Measurements from ENCODE around the gene CACNB1. TPM values are rescaled to one million over a fixed set of nuclear protein-coding genes. Genes with fewer than 3 reads are reported as not detected.

Gene CACNB1
- polyA plus RNA-seq, 1 of the 3 experiments (the other 2 are of a cell fraction), result 7.4 TPM

DNA sequence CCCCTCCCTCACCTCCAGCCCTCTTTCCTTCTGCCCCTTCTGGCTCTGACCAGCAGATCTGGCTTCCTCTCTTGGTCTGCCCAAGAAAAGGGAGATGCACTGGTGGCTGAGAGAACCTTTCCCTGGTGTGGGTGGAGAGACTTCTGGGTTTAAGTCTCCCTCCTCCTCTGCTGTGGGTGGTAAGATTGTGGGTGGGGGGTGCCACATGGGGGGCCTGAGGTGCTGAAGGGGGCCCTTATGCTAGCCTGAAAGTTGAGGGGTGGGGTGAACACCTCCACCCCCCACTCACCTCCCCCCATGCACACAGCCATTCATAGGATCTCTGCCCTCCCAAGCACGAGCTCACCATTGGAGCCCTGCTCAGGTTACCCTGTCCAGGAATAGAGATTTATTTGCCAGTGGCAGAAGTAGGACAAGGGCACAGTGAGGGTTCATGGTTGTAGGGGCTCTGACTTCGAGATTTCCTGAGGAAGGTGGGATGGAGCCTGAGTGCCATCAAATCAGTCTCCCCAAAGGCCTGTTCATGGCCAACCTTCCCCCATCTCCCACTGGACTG, 30.0 kb upstream of the CACNB1 start:
- no peak overlapping the region for H2AFZ ChIP-seq (ENCODE audit: low read depth)
- no peak overlapping the region for H3K4me3 ChIP-seq (ENCODE audit: low read depth in 2 of 2, low read length in 1 of 2)
- no peaks in the 10 kb centered on the region for H3K9me2 ChIP-seq
- no peak for DNase-seq
- H4K20me1 ChIP-seq (ENCODE audit: insufficient read depth), result no peaks in the 10 kb centered on the region
- no CpG with 5 or more reads among the region's 2 CpGs for WGBS (ENCODE audit: low lambda C conversion rate)
- CTCF ChIA-PET, result interaction anchor here (0.6 to 14.3 kb wide), 2 partner anchors 17 to 1841 kb away, joined by 4 to 207 read pairs; no protein-coding TSS in a partner anchor
- no peaks in the 10 kb centered on the region for H3K27me3 ChIP-seq (ENCODE audit: insufficient read depth)
- no peaks in the 10 kb centered on the region for H3K9me3 ChIP-seq
- no peak overlapping the region for H3K4me2 ChIP-seq
- H3K36me3 ChIP-seq (replicated peaks in 1 of 2; ENCODE audit: control insufficient read depth in 1 of 2, insufficient read depth in 2 of 2, low read length in 1 of 2), result no peaks in the 10 kb centered on the region
- H3K79me2 ChIP-seq (ENCODE audit: insufficient read depth), result no peaks in the 10 kb centered on the region
- H3F3A ChIP-seq (replicated peaks; ENCODE audit: insufficient read depth), result peaks cover 6% of the 10 kb centered on the region
- TF ChIP-seq NFIC (IDR thresholded peaks at IDR 0.05; ENCODE audit: borderline replicate concordance), result no peak
- TF ChIP-seq MEF2A (IDR thresholded peaks at IDR 0.05; ENCODE audit: borderline replicate concordance, low read depth), result no peak
- TF ChIP-seq, protein P1, sequence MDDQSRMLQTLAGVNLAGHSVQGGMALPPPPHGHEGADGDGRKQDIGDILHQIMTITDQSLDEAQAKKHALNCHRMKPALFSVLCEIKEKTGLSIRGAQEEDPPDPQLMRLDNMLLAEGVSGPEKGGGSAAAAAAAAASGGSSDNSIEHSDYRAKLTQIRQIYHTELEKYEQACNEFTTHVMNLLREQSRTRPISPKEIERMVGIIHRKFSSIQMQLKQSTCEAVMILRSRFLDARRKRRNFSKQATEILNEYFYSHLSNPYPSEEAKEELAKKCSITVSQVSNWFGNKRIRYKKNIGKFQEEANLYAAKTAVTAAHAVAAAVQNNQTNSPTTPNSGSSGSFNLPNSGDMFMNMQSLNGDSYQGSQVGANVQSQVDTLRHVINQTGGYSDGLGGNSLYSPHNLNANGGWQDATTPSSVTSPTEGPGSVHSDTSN (IDR thresholded peaks at IDR 0.05), result no peak
- no peak for TF ChIP-seq FOSL2 (IDR thresholded peaks at IDR 0.05; ENCODE audit: borderline replicate concordance, low read depth)
- TF ChIP-seq RXRA (IDR thresholded peaks at IDR 0.05; ENCODE audit: borderline replicate concordance, low read depth), result no peak
- no peak for TF ChIP-seq MXI1 (IDR thresholded peaks at IDR 0.05; ENCODE audit: low read depth, low read length)
- POLR2A ChIA-PET, result no interaction called here
- no peak overlapping the region for H3K27ac ChIP-seq (ENCODE audit: low read depth in 2 of 2, low read length in 1 of 2)
- no peak overlapping the region for H3K9ac ChIP-seq
- H3K4me1 ChIP-seq (ENCODE audit: control insufficient read depth in 1 of 2, insufficient read depth in 2 of 2, low read depth in 1 of 2, low read length in 1 of 2), result peaks cover 8 to 23% of the 10 kb centered on the region in 2 experiments; a peak in 2 of 4 replicates

- Histone ChIP-seq H3F3A (replicated peaks; ENCODE audit: insufficient read depth) (peaks cover 6% of the 10 kb centered on the region), H2AFZ (ENCODE audit: low read depth) (no peak overlapping the region), H3K4me2 (peak overlapping the region; percentile 70), H3K9ac (no peak overlapping the region), H4K20me1 (ENCODE audit: insufficient read depth) (no peaks in the 10 kb centered on the region), H3K9me2 (no peaks in the 10 kb centered on the region), H3K27me3 (ENCODE audit: insufficient read depth) (no peaks in the 10 kb centered on the region), H3K27ac (ENCODE audit: low read depth in 2 of 2, low read length in 1 of 2) (no peak overlapping the region), H3K36me3 (replicated peaks in 1 of 2; ENCODE audit: control insufficient read depth in 1 of 2, insufficient read depth in 2 of 2, low read length in 1 of 2) (no peaks in the 10 kb centered on the region), H3K4me3 (ENCODE audit: low read depth in 2 of 2, low read length in 1 of 2) (peak overlapping the region; percentile 50 to 55), H3K9me3 (no peaks in the 10 kb centered on the region), H3K4me1 (ENCODE audit: control insufficient read depth in 1 of 2, insufficient read depth in 2 of 2, low read depth in 1 of 2, low read length in 1 of 2) (peaks cover 8 to 14% of the 10 kb centered on the region in 2 experiments; a peak in 2 of 4 replicates), H3K79me2 (ENCODE audit: insufficient read depth) (no peaks in the 10 kb centered on the region)
- POLR2A ChIA-PET, result interaction anchor here (0.6 to 1.2 kb wide), 4 partner anchors 10 to 372 kb away, joined by 3 to 6 read pairs (median 3); partner anchors contain the start of genes RPL19 and RPL23
- TF ChIP-seq JUND (IDR thresholded peaks at IDR 0.05) (no peak), NRF1 (IDR thresholded peaks at IDR 0.05; ENCODE audit: low read depth, low read length) (peak; percentile 60)
- DNase-seq, result peak; percentile 98
- WGBS (ENCODE audit: low lambda C conversion rate), result 11% methylated on average over 22 of the region's 24 CpGs
- CTCF ChIA-PET, result interaction anchor here (0.8 to 14.3 kb wide), 6 partner anchors 9 to 45 kb away, joined by 3 to 207 read pairs (median 5); no protein-coding TSS in a partner anchor
These were observed 28.7 kb upstream of the CACNB1 start for GRCh38 chr17:39225959-39226683.
